Activated gamma-delta T cell treated with Interleukin-2 at 50 U/mL for 16 hours (primary cell): ENCODE measurements around the gene DPYD.

Experiments
- DNase-seq: peaks from one replicate; pipeline ENCODE4 v3.0.0-alpha.2; 2020

The DPYD gene

GRCh38 chr1:97781762-97782337, 139.0 kb downstream of the DPYD start:
- no peak for DNase-seq

GRCh38 chr1:97780884-97781283, 139.9 kb downstream of the DPYD start:
- DNase-seq, result no peak

- DNase-seq, result no peak
These were observed 142.1 kb downstream of the DPYD start for GRCh38 chr1:97778718-97779117.

- DNase-seq, result no peak
These were observed 150.5 kb downstream of the DPYD start for GRCh38 chr1:97770376-97770775.

GRCh38 chr1:97767381-97767780, 153.5 kb downstream of the DPYD start:
- no peak for DNase-seq

GRCh38 chr1:97764991-97765390, 155.8 kb downstream of the DPYD start:
- no peak for DNase-seq

- no peak for DNase-seq
These were observed 159.2 kb downstream of the DPYD start for GRCh38 chr1:97761637-97762036.

GRCh38 chr1:97759078-97759477, 161.8 kb downstream of the DPYD start:
- no peak for DNase-seq

- DNase-seq, result no peak
These were observed 162.2 kb downstream of the DPYD start for GRCh38 chr1:97758541-97759057.

- DNase-seq, result no peak
These were observed 174.9 kb downstream of the DPYD start for GRCh38 chr1:97745912-97746311.

GRCh38 chr1:97744977-97745376, 175.9 kb downstream of the DPYD start:
- no peak for DNase-seq

GRCh38 chr1:97743129-97743528, 177.7 kb downstream of the DPYD start:
- DNase-seq, result no peak

- no peak for DNase-seq
These were observed 179.9 kb downstream of the DPYD start for GRCh38 chr1:97740891-97741290.

- no peak for DNase-seq
These were observed 181.2 kb downstream of the DPYD start for GRCh38 chr1:97739596-97740103.

GRCh38 chr1:97738270-97738669, 182.6 kb downstream of the DPYD start:
- no peak for DNase-seq

GRCh38 chr1:97730271-97730670, 190.6 kb downstream of the DPYD start:
- DNase-seq, result no peak

- no peak for DNase-seq
These were observed 192.4 kb downstream of the DPYD start for GRCh38 chr1:97728436-97728835.

GRCh38 chr1:97727029-97727428, 193.8 kb downstream of the DPYD start:
- no peak for DNase-seq

- no peak for DNase-seq
These were observed 194.4 kb downstream of the DPYD start for GRCh38 chr1:97726386-97726785.

GRCh38 chr1:97721221-97721620, 199.6 kb downstream of the DPYD start:
- no peak for DNase-seq

- no peak for DNase-seq
These were observed 207.9 kb downstream of the DPYD start for GRCh38 chr1:97712980-97713379.

GRCh38 chr1:97711858-97712257, 209.0 kb downstream of the DPYD start:
- no peak for DNase-seq

GRCh38 chr1:97693601-97694000, 227.2 kb downstream of the DPYD start:
- DNase-seq, result no peak

GRCh38 chr1:97691325-97691724, 229.5 kb downstream of the DPYD start:
- DNase-seq, result no peak

- DNase-seq, result no peak
These were observed 235.5 kb downstream of the DPYD start for GRCh38 chr1:97685360-97685759.
